Left ventricle myocardium inferior (tissue), 1 donor: ENCODE measurements around the gene PAM. TPM values are rescaled to one million over a fixed set of nuclear protein-coding genes. Genes with fewer than 3 reads are reported as not detected.

ENCODE experiments used
- DNase-seq: peaks from one replicate; pipeline ENCODE4 v3.0.0-alpha.2; 2020
- H3K27ac ChIP-seq: fragments of 200-600 bp; replicated peaks from 2 replicates; pipeline ENCODE4 v1.8.0; 2021
- H3K27me3 ChIP-seq: fragments of 200-600 bp; 2 replicates; pipeline ENCODE4 v1.8.0; 2021; ENCODE audit warnings: low read depth
- H3K36me3 ChIP-seq: fragments of 200-600 bp; 2 replicates; pipeline ENCODE4 v1.8.0; 2021
- H3K4me1 ChIP-seq: fragments of 200-600 bp; 2 replicates; pipeline ENCODE4 v1.8.0; 2021
- H3K4me3 ChIP-seq: fragments of 200-600 bp; 2 replicates; pipeline ENCODE4 v1.8.0; 2021; ENCODE audit warnings: mild to moderate bottlenecking, moderate library complexity
- H3K9me3 ChIP-seq: fragments of 200-600 bp; replicated peaks from 2 replicates; pipeline ENCODE4 v1.8.0; 2021
- intact Hi-C: fragments of 100-400 bp; cut with micrococcal nuclease; formaldehyde crosslinking; loops from one replicate; pipeline ENCODE4 v1.11.0; 2022
- total RNA-seq: library from RNA; stranded (reverse); fragmentation: NEBNext Ultra II Directional; extraction: Animal tissue kit (Norgen Biotek cat#: 25700); gene quantifications from one replicate; pipeline ENCODE4 v1.2.1, GENCODE V29; 2021
- TF ChIP-seq, protein P1 (sequence below): fragments of 200-600 bp; IDR thresholded peaks from 2 replicates; pipeline ENCODE4 v1.8.0; 2021; ENCODE audit warnings: antibody characterized with exemption, mild to moderate bottlenecking, borderline replicate concordance
- donor health status: DM: no; HTN: yes; CAD: no; lungs with severe emphysema.

PAM gene
- total RNA-seq, 1 donor from 2014 or later: 1,051 TPM

DNA sequence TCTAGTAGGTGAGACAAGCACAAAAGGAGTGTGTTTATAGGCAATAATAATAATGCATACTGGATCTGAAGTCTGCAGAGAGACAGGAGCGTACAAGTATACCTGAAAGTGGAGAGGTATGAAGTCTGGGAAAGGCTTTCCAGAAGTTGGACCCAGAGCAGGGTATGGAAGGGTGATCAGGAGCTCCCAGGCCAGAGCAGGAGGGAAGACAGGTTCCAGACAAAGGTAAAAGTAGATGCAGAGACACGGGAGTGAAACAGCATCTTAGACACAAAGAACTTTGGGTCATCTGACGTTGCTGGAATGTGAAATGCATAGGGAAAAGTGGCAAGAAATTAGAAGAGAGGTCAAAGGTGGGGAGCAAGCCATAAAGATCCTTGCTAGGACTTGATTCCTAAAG, 175.1 kb downstream of the PAM start:
- H3K9me3 ChIP-seq: no peaks in the 10 kb centered on the region
- intact Hi-C loops: no loop called here
- H3K4me1 ChIP-seq: peaks cover 42% of the 10 kb centered on the region
- no peaks in the 10 kb centered on the region for H3K27me3 ChIP-seq
- peaks cover 38% of the 10 kb centered on the region for H3K36me3 ChIP-seq
- no peak for DNase-seq
- H3K27ac ChIP-seq: no peak overlapping the region
- TF ChIP-seq, protein P1, sequence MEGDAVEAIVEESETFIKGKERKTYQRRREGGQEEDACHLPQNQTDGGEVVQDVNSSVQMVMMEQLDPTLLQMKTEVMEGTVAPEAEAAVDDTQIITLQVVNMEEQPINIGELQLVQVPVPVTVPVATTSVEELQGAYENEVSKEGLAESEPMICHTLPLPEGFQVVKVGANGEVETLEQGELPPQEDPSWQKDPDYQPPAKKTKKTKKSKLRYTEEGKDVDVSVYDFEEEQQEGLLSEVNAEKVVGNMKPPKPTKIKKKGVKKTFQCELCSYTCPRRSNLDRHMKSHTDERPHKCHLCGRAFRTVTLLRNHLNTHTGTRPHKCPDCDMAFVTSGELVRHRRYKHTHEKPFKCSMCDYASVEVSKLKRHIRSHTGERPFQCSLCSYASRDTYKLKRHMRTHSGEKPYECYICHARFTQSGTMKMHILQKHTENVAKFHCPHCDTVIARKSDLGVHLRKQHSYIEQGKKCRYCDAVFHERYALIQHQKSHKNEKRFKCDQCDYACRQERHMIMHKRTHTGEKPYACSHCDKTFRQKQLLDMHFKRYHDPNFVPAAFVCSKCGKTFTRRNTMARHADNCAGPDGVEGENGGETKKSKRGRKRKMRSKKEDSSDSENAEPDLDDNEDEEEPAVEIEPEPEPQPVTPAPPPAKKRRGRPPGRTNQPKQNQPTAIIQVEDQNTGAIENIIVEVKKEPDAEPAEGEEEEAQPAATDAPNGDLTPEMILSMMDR: no peak
- H3K4me3 ChIP-seq: no peak overlapping the region

DNA sequence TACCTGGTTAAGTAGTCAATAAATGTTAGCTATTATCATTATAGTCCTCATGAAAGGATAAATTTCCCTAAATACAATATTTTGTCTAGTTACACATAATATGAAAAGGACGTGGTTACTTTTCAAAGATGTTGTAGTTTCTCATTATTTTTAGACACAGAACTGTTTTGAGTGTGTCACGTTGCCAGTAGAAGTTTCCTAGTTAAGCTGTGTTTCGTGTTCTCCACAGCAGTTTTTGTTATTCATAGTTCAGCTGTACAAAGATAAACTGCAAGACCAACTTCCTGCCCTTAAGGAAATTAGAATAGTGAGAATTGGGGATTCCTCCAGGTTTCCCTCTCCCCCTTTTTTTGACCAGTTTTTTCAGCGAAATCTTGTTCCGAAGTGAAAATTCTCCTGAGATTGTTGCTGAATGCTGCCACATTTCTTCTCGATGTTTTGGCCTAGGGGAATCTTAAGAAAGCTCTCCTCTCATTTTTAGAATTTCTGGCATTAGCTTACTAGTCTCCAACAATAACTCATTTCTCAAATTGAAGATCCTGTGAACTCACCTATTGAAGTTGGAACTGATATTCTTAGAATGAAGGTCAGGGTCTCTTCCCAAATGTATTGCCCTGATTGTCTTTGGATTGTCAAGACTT, 176.1 kb downstream of the PAM start:
- no peak for DNase-seq
- intact Hi-C loops: no loop called here
- H3K9me3 ChIP-seq: no peaks in the 10 kb centered on the region
- H3K36me3 ChIP-seq: peaks cover 28% of the 10 kb centered on the region
- TF ChIP-seq, protein P1: no peak
- H3K27ac ChIP-seq: peak overlapping the region; percentile 39
- H3K27me3 ChIP-seq: no peaks in the 10 kb centered on the region
- no peak overlapping the region for H3K4me3 ChIP-seq
- H3K4me1 ChIP-seq: peaks cover 42% of the 10 kb centered on the region

DNA sequence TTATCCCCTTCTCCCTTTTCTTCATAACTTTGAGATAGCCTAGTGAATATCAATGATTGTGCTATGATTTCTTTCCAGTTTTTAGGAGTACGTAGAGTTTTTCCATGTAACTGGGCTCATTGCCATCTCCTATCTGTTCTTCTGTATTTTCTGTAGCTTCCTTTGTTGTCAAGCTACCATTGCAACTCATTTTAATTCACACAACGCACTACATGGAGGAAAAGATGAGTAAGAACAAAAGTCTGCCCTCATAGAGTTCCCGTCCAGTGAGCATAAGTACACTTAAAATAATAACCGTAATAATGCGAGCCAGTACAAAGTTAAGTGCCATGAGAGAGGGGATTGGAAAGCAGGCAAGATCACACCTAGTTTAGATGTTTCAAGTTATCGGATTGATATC, 177.7 kb downstream of the PAM start:
- TF ChIP-seq, protein P1: no peak

DNA sequence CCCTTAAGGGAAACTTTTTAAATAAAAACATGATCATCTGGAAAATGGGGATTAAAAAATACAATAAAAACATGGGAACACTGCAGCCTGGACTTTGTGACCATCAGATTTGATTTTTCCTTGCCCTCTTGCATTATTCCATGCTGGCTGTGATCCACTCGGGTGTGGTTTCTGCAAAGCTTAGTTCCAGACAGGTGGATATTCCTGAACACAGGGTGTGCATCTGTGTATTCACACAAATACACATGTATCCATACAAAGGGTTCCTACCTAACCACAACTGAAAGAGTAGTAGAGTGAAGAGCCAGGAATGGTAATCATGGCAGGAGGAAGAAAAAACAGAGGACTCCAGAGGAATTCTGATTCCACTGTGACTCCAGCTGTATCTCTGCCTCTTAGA, 178.2 kb downstream of the PAM start:
- Histone ChIP-seq H3K4me3 (no peak overlapping the region), H3K27ac (peak overlapping the region; percentile 28), H3K4me1 (peaks cover 42% of the 10 kb centered on the region), H3K9me3 (no peaks in the 10 kb centered on the region), H3K27me3 (no peaks in the 10 kb centered on the region), H3K36me3 (peaks cover 16% of the 10 kb centered on the region)
- TF ChIP-seq, protein P1: no peak
- no peak for DNase-seq
- intact Hi-C loops: no loop called here

More for the DNA sequence above, 177.7 kb downstream of the PAM start:
- Histone ChIP-seq H3K27me3 (no peaks in the 10 kb centered on the region), H3K36me3 (peaks cover 16% of the 10 kb centered on the region), H3K4me3 (no peak overlapping the region), H3K27ac (peak overlapping the region; percentile 28), H3K4me1 (peaks cover 42% of the 10 kb centered on the region), H3K9me3 (no peaks in the 10 kb centered on the region)
- no peak for DNase-seq
- intact Hi-C loops: no loop called here

DNA sequence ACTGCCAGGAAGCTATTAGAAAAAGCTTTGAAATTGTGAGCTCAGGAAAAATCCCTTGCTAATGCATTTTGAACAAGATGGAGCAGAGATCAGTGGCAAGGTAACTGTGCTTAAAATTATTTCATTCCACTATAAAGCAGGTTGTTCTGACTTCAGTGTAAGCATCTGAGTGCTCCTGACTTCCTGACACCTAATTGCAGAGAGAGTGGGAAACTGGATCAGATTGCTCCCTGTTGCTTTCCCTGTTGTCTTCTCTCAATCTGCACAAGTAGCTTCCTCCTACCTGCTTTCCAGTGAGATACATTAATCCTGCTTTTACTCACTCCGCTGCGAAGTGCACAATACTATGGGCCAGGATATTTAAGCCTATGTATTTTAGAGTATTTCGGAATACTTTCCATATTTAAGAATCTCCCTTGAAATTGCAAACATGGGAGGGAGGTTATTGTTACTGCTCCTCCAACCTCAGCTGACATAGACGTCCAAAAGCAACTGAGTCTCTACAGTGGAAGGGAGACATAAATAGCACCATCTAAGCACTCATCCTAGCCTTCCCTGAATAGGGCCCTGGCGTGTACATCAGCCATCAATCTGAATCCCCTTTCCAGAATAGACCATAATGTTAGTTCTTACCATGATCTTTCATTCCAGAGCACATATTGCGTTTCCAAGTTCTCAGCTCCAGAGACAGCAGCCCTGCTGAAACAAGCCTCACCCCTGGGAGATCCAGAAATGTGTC, 178.8 kb downstream of the PAM start:
- Histone ChIP-seq H3K27me3 (no peaks in the 10 kb centered on the region), H3K27ac (no peak overlapping the region), H3K36me3 (peaks cover 12% of the 10 kb centered on the region), H3K4me1 (peaks cover 48% of the 10 kb centered on the region), H3K4me3 (no peak overlapping the region), H3K9me3 (no peaks in the 10 kb centered on the region)
- no peak for DNase-seq
- TF ChIP-seq, protein P1: no peak
- intact Hi-C loops: no loop called here
